GM18498 (cell line): ENCODE data around the gene PLCB4.

Experiments
- ATAC-seq: cut with Tn5 transposase; IDR thresholded peaks from one replicate; pipeline ENCODE4 v1.9.1; 2021; ENCODE audit warnings: mild to moderate bottlenecking, moderate library complexity; ENCODE audit not compliant: unreplicated experiment

The PLCB4 gene

GRCh38 chr20:9416421-9416820, 347.5 kb downstream of the PLCB4 start:
- no peak for ATAC-seq

GRCh38 chr20:9417665-9418064, 348.8 kb downstream of the PLCB4 start:
- ATAC-seq: no peak

- no peak for ATAC-seq
Observed at GRCh38 chr20:9422321-9423057, 353.6 kb downstream of the PLCB4 start.

- no peak for ATAC-seq
Observed at GRCh38 chr20:9424551-9424950, 355.7 kb downstream of the PLCB4 start.

GRCh38 chr20:9427430-9428291, 358.8 kb downstream of the PLCB4 start:
- ATAC-seq: no peak

GRCh38 chr20:9428292-9428607, 359.4 kb downstream of the PLCB4 start:
- ATAC-seq: no peak

- no peak for ATAC-seq
Observed at GRCh38 chr20:9439806-9440205, 370.9 kb downstream of the PLCB4 start.

- no peak for ATAC-seq
Observed at GRCh38 chr20:9440892-9441291, 372.0 kb downstream of the PLCB4 start.

- peak; percentile 78 for ATAC-seq
Observed at GRCh38 chr20:9441948-9442347, 373.1 kb downstream of the PLCB4 start.

- ATAC-seq: peak; percentile 73
Observed at GRCh38 chr20:9442858-9443257, 374.0 kb downstream of the PLCB4 start.

GRCh38 chr20:9444921-9445320, 376.0 kb downstream of the PLCB4 start:
- no peak for ATAC-seq

GRCh38 chr20:9447182-9447581, 378.3 kb downstream of the PLCB4 start:
- ATAC-seq: no peak

GRCh38 chr20:9453201-9453600, 384.3 kb downstream of the PLCB4 start:
- ATAC-seq: no peak

GRCh38 chr20:9454791-9455190, 385.9 kb downstream of the PLCB4 start:
- ATAC-seq: no peak

- ATAC-seq: peak; percentile 57
Observed at GRCh38 chr20:9457136-9457535, 388.2 kb downstream of the PLCB4 start.

- ATAC-seq: peak; percentile 60
Observed at GRCh38 chr20:9458138-9458796, 389.4 kb downstream of the PLCB4 start.

- no peak for ATAC-seq
Observed at GRCh38 chr20:9460518-9460917, 391.6 kb downstream of the PLCB4 start.

GRCh38 chr20:9467995-9468394, 399.1 kb downstream of the PLCB4 start:
- ATAC-seq: no peak

GRCh38 chr20:9474835-9475415, 406.0 kb downstream of the PLCB4 start:
- no peak for ATAC-seq

- no peak for ATAC-seq
Observed at GRCh38 chr20:9475456-9475855, 406.6 kb downstream of the PLCB4 start.

- no peak for ATAC-seq
Observed at GRCh38 chr20:9476174-9476573, 407.3 kb downstream of the PLCB4 start.
